SK-N-SH treated with all-trans-retinoic acid at 6 μM for 48 hours (cell line): Measurements from ENCODE around the gene FCN2.

ENCODE experiments used
- ATAC-seq: fragments of 200-7000 bp; cut with Tn5 transposase; 3 replicates; pipeline ENCODE4 v1.9.1; 2020; ENCODE audit warnings: mild to moderate bottlenecking, moderate library complexity
- ARNTL ChIP-seq: fragments of 450-650 bp; formaldehyde crosslinking; IDR thresholded peaks from 2 replicates; pipeline ENCODE4 v1.5.0; 2020; ENCODE audit warnings: low read depth, mild to moderate bottlenecking, moderate library complexity, borderline replicate concordance
- CSDC2 ChIP-seq: fragments of 250-450 bp; sonication (Bioruptor Pico); IDR thresholded peaks from 2 replicates; pipeline ENCODE4 v1.5.0; 2020; ENCODE audit warnings: mild to moderate bottlenecking, moderate library complexity
- ESRRG ChIP-seq: fragments of 250-450 bp; sonication (Bioruptor Pico); IDR thresholded peaks from 2 replicates; pipeline ENCODE4 v1.6.1; 2021; ENCODE audit warnings: mild to moderate bottlenecking
- GLIS3 ChIP-seq: fragments of 250-450 bp; sonication (Bioruptor Pico); IDR thresholded peaks from 2 replicates; pipeline ENCODE4 v1.5.0; 2020; ENCODE audit warnings: mild to moderate bottlenecking, moderate library complexity
- OSR1 ChIP-seq: fragments of 250-450 bp; sonication (Bioruptor Pico); IDR thresholded peaks from 2 replicates; pipeline ENCODE4 v1.8.0; 2022; ENCODE audit warnings: moderate library complexity, mild to moderate bottlenecking, inconsistent platforms
- PPARA ChIP-seq: fragments of 250-450 bp; sonication (Bioruptor Pico); IDR thresholded peaks from 2 replicates; pipeline ENCODE4 v1.5.0; 2020; ENCODE audit warnings: mild to moderate bottlenecking, borderline replicate concordance
- SNAI2 ChIP-seq: fragments of 250-450 bp; sonication (Bioruptor Pico); IDR thresholded peaks from 2 replicates; pipeline ENCODE4 v1.5.0; 2020; ENCODE audit warnings: mild to moderate bottlenecking, moderate library complexity
- TCF4 ChIP-seq: fragments of 250-450 bp; sonication (Bioruptor Pico); IDR thresholded peaks from 2 replicates; pipeline ENCODE4 v1.8.0; 2021; ENCODE audit warnings: mild to moderate bottlenecking, moderate library complexity, borderline replicate concordance
- TOX ChIP-seq: fragments of 250-450 bp; sonication (Bioruptor Pico); IDR thresholded peaks from 2 replicates; pipeline ENCODE4 v1.8.0; 2021; ENCODE audit warnings: mild to moderate bottlenecking, moderate library complexity, borderline replicate concordance
- TSHZ2 ChIP-seq: fragments of 250-450 bp; sonication (Bioruptor Pico); IDR thresholded peaks from 2 replicates; pipeline ENCODE4 v1.5.0; 2020; ENCODE audit warnings: mild to moderate bottlenecking, moderate library complexity
- ZC3H10 ChIP-seq: fragments of 250-450 bp; sonication (Bioruptor Pico); IDR thresholded peaks from 2 replicates; pipeline ENCODE4 v1.5.1; 2021; ENCODE audit warnings: mild to moderate bottlenecking, moderate library complexity
- ZFP3 ChIP-seq: fragments of 250-450 bp; sonication (Bioruptor Pico); IDR thresholded peaks from 2 replicates; pipeline ENCODE4 v1.5.0; 2020; ENCODE audit warnings: mild to moderate bottlenecking, moderate library complexity
- ZNF565 ChIP-seq: fragments of 450-650 bp; formaldehyde crosslinking; conservative IDR thresholded peaks from 2 replicates; pipeline ENCODE4 v1.5.0; 2020; ENCODE audit warnings: low read depth, mild to moderate bottlenecking, moderate library complexity
- ZNF70 ChIP-seq: fragments of 450-650 bp; formaldehyde crosslinking; IDR thresholded peaks from 2 replicates; pipeline ENCODE4 v1.5.0; 2020; ENCODE audit warnings: mild to moderate bottlenecking, moderate library complexity
- ZNF8 ChIP-seq: fragments of 450-650 bp; formaldehyde crosslinking; IDR thresholded peaks from 2 replicates; pipeline ENCODE4 v1.5.0; 2020; ENCODE audit warnings: mild to moderate bottlenecking, moderate library complexity
- TF ChIP-seq, protein P1 (sequence below): fragments of 250-450 bp; sonication (Bioruptor Pico); IDR thresholded peaks from 2 replicates; pipeline ENCODE4 v1.8.0; 2020; ENCODE audit warnings: mild to moderate bottlenecking, moderate library complexity, borderline replicate concordance
- TF ChIP-seq, protein P2 (sequence below): fragments of 250-450 bp; sonication (Bioruptor Pico); IDR thresholded peaks from 2 replicates; pipeline ENCODE4 v1.5.1; 2021; ENCODE audit warnings: mild to moderate bottlenecking, moderate library complexity

FCN2 gene

GRCh38 chr9:134839455-134840125 is 41.0 kb upstream of the FCN2 start (continued):
- no peak for TF ChIP-seq TSHZ2
- TF ChIP-seq ARNTL: no peak

DNA sequence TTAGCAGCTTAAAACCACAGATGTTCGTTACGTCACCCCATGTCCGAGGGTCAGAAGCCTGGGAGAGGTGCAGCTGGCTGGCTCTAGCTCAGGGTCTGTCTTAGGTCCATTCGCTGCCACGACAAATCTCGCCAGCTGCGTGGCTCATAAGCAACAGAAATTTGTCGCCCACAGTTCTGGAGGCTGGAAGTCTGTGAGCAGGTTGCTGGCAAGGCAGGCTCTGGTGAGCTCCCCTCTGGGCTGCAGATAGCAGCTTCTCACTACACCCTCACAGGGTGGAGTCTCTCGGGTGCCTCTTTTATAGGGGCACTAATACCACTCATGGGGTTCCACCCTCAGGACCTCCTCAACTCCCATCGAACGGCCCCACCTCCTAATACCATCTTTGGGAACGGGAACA is 40.1 kb upstream of the FCN2 start:
- TF ChIP-seq CSDC2 (no peak), GLIS3 (CRISPR knock-in tag) (no peak), OSR1 (CRISPR knock-in tag) (no peak)
- ATAC-seq: no peak

DNA sequence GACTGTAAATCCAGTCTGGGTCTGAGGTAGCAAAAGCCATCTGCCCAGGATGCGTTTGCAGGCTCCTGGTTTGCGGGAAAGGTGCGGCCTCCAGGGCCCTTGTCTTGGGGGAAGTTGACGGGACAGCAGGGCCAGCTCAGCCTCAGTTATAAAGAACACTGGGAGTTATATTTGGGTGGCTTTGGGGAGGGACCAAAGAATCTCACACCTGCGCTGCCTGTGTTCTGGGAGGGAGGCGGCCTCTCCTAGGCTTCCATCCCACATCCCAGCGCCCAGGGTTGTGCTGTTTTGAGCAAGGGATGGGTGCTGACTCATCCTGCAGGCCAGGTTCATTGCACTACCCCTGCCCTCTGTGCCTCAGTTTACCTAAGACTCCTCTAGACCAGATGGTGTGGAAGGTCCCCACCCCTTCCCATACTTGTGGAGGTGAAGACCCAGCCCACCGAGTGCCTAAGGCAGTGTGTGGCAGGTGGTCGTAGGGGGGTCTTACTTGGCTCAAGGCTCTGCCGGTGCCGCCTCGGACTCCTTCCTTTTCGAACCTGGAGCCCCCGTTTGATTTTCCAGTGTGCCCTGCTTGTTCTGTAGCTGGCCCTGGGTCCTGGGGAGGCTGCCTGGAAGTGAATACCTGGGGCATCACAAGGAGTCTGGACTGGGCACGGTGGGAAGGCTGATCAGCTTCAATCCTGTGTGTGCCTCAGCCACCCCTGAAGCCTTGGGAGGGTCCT is 39.3 kb upstream of the FCN2 start:
- no peak for ATAC-seq
- TF ChIP-seq PPARA (CRISPR knock-in tag): no peak
- TF ChIP-seq ZNF70: no peak

DNA sequence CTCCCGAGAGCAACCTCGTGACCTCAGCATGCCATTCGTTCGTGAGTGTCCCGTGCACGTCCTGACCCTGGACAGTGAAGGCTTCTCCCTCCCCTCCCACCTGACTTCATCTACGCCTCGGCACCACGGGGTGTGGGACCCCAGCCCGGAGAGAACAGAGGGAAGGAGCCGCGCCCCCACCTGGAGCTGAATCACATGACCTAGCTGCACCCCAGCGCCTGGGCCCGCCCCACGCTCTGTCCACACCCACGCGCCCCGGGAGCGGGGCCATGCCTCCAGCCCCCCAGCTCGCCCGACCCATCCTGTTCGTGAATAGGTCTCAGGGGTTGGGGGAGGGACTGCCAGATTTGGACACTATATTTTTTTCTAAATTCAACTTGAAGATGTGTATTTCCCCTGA is 38.3 kb upstream of the FCN2 start:
- no peak for TF ChIP-seq ZC3H10
- TF ChIP-seq TOX (CRISPR knock-in tag): no peak
- TF ChIP-seq ZNF70: no peak
- no peak for TF ChIP-seq ZFP3 (CRISPR knock-in tag)
- TF ChIP-seq ARNTL: no peak
- ATAC-seq: no peak

DNA sequence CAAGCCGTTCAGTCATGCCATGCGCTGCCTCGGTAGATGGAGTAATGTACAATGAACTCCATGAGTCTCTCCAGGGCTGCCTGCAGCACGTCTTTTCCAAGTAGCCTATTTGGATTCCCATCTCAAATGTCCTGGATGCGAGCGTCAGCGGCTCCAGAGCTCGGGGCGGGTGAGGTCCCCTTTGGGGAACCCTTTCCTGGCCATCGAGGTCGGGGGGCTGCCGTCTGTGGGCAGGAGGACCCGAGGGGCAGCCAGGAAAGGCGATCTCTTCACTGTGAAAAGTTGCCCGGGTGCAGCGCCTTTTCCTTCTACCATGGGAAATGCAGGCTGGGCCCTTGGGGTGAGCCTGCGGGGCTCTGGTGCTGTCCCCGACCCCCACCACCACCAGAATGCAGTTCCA is 36.9 kb upstream of the FCN2 start:
- TF ChIP-seq TOX (CRISPR knock-in tag) (no peak), OSR1 (CRISPR knock-in tag) (no peak), ESRRG (CRISPR knock-in tag) (no peak), SNAI2 (no peak), TCF4 (CRISPR knock-in tag) (no peak), ZC3H10 (no peak), TSHZ2 (no peak), ZNF8 (no peak), ZNF565 (no peak)
- TF ChIP-seq, protein P1, sequence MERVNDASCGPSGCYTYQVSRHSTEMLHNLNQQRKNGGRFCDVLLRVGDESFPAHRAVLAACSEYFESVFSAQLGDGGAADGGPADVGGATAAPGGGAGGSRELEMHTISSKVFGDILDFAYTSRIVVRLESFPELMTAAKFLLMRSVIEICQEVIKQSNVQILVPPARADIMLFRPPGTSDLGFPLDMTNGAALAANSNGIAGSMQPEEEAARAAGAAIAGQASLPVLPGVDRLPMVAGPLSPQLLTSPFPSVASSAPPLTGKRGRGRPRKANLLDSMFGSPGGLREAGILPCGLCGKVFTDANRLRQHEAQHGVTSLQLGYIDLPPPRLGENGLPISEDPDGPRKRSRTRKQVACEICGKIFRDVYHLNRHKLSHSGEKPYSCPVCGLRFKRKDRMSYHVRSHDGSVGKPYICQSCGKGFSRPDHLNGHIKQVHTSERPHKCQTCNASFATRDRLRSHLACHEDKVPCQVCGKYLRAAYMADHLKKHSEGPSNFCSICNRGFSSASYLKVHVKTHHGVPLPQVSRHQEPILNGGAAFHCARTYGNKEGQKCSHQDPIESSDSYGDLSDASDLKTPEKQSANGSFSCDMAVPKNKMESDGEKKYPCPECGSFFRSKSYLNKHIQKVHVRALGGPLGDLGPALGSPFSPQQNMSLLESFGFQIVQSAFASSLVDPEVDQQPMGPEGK (CRISPR knock-in tag): no peak
- no peak for ATAC-seq

- TF ChIP-seq ZC3H10 (no peak), PPARA (CRISPR knock-in tag) (no peak)
- TF ChIP-seq, protein P2, sequence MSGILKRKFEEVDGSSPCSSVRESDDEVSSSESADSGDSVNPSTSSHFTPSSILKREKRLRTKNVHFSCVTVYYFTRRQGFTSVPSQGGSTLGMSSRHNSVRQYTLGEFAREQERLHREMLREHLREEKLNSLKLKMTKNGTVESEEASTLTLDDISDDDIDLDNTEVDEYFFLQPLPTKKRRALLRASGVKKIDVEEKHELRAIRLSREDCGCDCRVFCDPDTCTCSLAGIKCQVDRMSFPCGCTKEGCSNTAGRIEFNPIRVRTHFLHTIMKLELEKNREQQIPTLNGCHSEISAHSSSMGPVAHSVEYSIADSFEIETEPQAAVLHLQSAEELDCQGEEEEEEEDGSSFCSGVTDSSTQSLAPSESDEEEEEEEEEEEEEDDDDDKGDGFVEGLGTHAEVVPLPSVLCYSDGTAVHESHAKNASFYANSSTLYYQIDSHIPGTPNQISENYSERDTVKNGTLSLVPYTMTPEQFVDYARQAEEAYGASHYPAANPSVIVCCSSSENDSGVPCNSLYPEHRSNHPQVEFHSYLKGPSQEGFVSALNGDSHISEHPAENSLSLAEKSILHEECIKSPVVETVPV (CRISPR knock-in tag): no peak
- TF ChIP-seq, protein P1 (CRISPR knock-in tag): no peak
- TF ChIP-seq, all 23 proteins: peak for 0
- ATAC-seq: no peak; the same call in 2 of the 3 replicates
Measured at GRCh38 chr9:134844821-134845220, 35.8 kb upstream of the FCN2 start.
